K562 (cell line): ENCODE data around the gene OTUB2. TPM values are rescaled to one million over a fixed set of nuclear protein-coding genes. Genes with fewer than 3 reads are reported as not detected.
A peak's percentile ranks its signal among the peaks of the same experiment; 100 is the strongest.

Experiments
- CXXC5 ChIP-seq: fragments of 250-450 bp; sonication (Bioruptor Pico); IDR thresholded peaks from 2 replicates; pipeline ENCODE4 v1.8.0; 2022; ENCODE audit warnings: inconsistent platforms, mild to moderate bottlenecking, moderate library complexity
- DMBX1 ChIP-seq: fragments of 250-450 bp; sonication (Bioruptor Pico); IDR thresholded peaks from 2 replicates; pipeline ENCODE4 v1.8.0; 2022; ENCODE audit warnings: inconsistent platforms, mild to moderate bottlenecking, moderate library complexity, borderline replicate concordance
- ELF1 ChIP-seq: fragments of 200-800 bp; sonication (Bioruptor generic); IDR thresholded peaks from 2 replicates; pipeline ENCODE4 v1.6.1; 2016; ENCODE audit warnings: missing genetic modification characterization, missing compliant biosample characterization
- GABPB1 ChIP-seq: sonication (generic); formaldehyde crosslinking; IDR thresholded peaks from 2 replicates; pipeline ENCODE4 v1.8.0; 2022; ENCODE audit warnings: mild to moderate bottlenecking, missing genetic modification reagents
- KDM5B ChIP-seq: fragments of 200-600 bp; sonication (generic); IDR thresholded peaks from 2 replicates; pipeline ENCODE4 v1.6.1; 2012; ENCODE audit warnings: low read depth, mild to moderate bottlenecking, moderate library complexity, low read length, control low read depth, inconsistent platforms; ENCODE audit not compliant: insufficient replicate concordance
- L3MBTL2 ChIP-seq: fragments of 450-650 bp; IDR thresholded peaks from 2 replicates; pipeline ENCODE4 v1.6.1; 2016; ENCODE audit warnings: mild to moderate bottlenecking, moderate library complexity
- MAX ChIP-seq: sonication (generic); formaldehyde crosslinking; IDR thresholded peaks from 2 replicates; pipeline ENCODE4 v1.9.0; 2022; ENCODE audit warnings: mild to moderate bottlenecking, missing genetic modification reagents
- MTA3 ChIP-seq: fragments of 450-650 bp; formaldehyde crosslinking; IDR thresholded peaks from 2 replicates; pipeline ENCODE4 v1.6.1; 2017; ENCODE audit warnings: mild to moderate bottlenecking, borderline replicate concordance
- NEUROD1 ChIP-seq: fragments of 150-350 bp; IDR thresholded peaks from 2 replicates; pipeline ENCODE4 v1.6.1; 2014; ENCODE audit warnings: borderline replicate concordance, low read length, low read depth; ENCODE audit not compliant: partially characterized antibody
- NKRF ChIP-seq: fragments of 450-650 bp; IDR thresholded peaks from 2 replicates; pipeline ENCODE4 v1.6.1; 2016; ENCODE audit warnings: borderline replicate concordance
- POLR2G ChIP-seq: fragments of 200-400 bp; formaldehyde crosslinking; IDR thresholded peaks from 2 replicates; pipeline ENCODE4 v1.6.1; 2017; ENCODE audit warnings: low read depth, mild to moderate bottlenecking, antibody characterized with exemption, low read length, moderate library complexity
- POLR2H ChIP-seq: IDR thresholded peaks from 2 replicates; pipeline ENCODE4 v1.6.1; 2016; ENCODE audit warnings: missing genetic modification characterization, low read depth, mild to moderate bottlenecking, control low read depth, missing compliant biosample characterization, moderate library complexity
- RBFOX2 ChIP-seq: fragments of 200-400 bp; formaldehyde crosslinking; IDR thresholded peaks from 2 replicates; pipeline ENCODE4 v1.6.1; 2017; ENCODE audit warnings: low read depth, mild to moderate bottlenecking, low read length, moderate library complexity
- RBM25 ChIP-seq: fragments of 200-400 bp; formaldehyde crosslinking; IDR thresholded peaks from 2 replicates; pipeline ENCODE4 v1.6.1; 2018; ENCODE audit warnings: low read length, low read depth, moderate library complexity; ENCODE audit not compliant: severe bottlenecking
- SMAD3 ChIP-seq: fragments of 450-650 bp; formaldehyde crosslinking; conservative IDR thresholded peaks from 2 replicates; pipeline ENCODE4 v1.4.0; 2020; ENCODE audit warnings: mild to moderate bottlenecking
- TAF1 ChIP-seq: IDR thresholded peaks from 2 replicates; pipeline ENCODE4 v1.6.1; 2011; ENCODE audit warnings: mild to moderate bottlenecking, low read length, moderate library complexity; ENCODE audit not compliant: insufficient read depth, control insufficient read depth, severe bottlenecking; ENCODE audit errors: extremely low read depth
- YY1 ChIP-seq, 3 experiments: IDR thresholded peaks; 2 replicates each; pipeline ENCODE4 v1.6.1; 2011; ENCODE audit warnings: low read length in 2 of 3, mild to moderate bottlenecking in 2 of 3, moderate library complexity in 2 of 3, borderline replicate concordance in 1 of 3, control low read depth in 1 of 3, low read depth in 1 of 3; ENCODE audit not compliant: insufficient read depth in 3 of 3, insufficient replicate concordance in 2 of 3, control insufficient read depth in 1 of 3, insufficient read length in 1 of 3; ENCODE audit errors: extremely low read depth in 1 of 3
- polyA plus RNA-seq, 8 experiments: library from polyadenylated mRNA; depleted of rRNA in 4 of 8; stranded (reverse) in 5 of 8; unstranded in 3 of 8; fragments of >200 nt; fragmentation: Nextera tagmentation in 2 of 8; fragmentation: Illumina TruSeq in 1 of 8; extraction: Ambion mirVana in 2 of 8; extraction: Trizol in 1 of 8; gene quantifications; 2 replicates each; pipeline versions ENCODE4 v1.2.1 to v1.2.3, GENCODE V29; 2011 to 2014; ENCODE audit warnings: inconsistent platforms in 1 of 8, missing spikeins in 1 of 8
- total RNA-seq, 7 experiments: library from RNA; depleted of rRNA in 6 of 7; stranded (reverse); fragments of >200 nt in 6 of 7; fragmentation: Illumina TruSeq in 2 of 7; extraction: Trizol in 2 of 7; gene quantifications; 2 replicates each; pipeline versions ENCODE4 v1.2.1 to v1.2.3, GENCODE V29; 2011 to 2021; ENCODE audit warnings: low replicate concordance in 1 of 7
- TF ChIP-seq, protein P1 (sequence below), 3 experiments: fragments of 200-800 bp in 1 of 3; fragments of 250-450 bp in 1 of 3; fragments of 450-650 bp in 1 of 3; sonication (Bioruptor Pico) in 1 of 3; sonication (Bioruptor generic) in 1 of 3; formaldehyde crosslinking in 1 of 3; IDR thresholded peaks; 2 replicates each; pipeline versions ENCODE4 v1.6.1 to v1.8.0; 2016 to 2022; ENCODE audit warnings: mild to moderate bottlenecking in 2 of 3, missing genetic modification characterization in 2 of 3, missing compliant biosample characterization in 1 of 3, moderate library complexity in 1 of 3

OTUB2 gene
- total and polyA plus RNA-seq, 9 of the 15 experiments (the other 6 are each of a cell fraction or from before 2014, with no cell fraction given) = 0.01 to 0.31 (median 0.11) TPM

DNA sequence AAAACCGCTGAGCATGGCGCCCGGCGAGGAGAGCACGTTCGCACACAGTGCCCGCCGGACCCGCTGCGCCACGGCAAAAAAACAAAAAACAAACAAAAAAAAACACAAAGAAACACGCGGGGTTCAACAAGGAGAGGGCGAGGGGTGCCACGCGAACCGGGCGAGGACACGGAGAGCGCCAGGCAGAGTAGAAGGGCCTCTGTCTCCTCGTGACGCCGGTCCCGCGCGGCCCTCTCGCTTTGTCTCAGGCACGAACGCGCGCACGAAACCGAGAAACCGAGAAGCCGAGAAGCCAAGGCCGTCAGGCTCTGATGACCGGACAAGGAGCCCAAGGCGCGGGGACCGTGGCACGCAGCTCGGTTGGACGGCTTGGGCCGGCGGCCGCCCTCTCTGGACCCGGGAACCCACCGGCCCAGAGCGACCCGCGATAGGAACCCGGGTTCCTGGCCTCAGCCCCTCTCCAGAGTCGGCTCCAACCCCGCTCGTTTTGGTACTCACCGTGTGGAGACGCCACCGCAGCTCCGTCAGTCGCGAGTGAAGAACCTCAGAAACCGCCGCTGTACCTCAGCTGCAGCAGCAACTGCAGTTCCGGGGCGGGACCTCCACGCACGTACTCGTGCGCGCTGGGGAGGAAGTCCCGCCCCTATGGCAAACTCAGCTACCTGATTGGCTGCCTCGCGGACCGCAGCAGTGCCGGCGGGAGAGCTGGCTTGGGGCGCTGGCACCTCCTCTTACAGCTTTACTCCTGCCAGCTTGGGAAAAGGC is 54.7 kb downstream of the OTUB2 start, which contains the start of the genes DDX24 and IFI27L1 (continued):
- peak; percentile 55 for TF ChIP-seq NEUROD1
- 0 out of 2 replicates have a peak, but pooled peaks have one; percentile 36 for TF ChIP-seq MTA3
- TF ChIP-seq YY1 (IDR thresholded peaks at IDR 0.05; ENCODE audit: borderline replicate concordance in 1 of 3, control insufficient read depth in 1 of 3, extremely low read depth in 1 of 3, insufficient read depth in 3 of 3, insufficient read length in 1 of 3, insufficient replicate concordance in 2 of 3, low read depth in 1 of 3, low read length in 2 of 3) = peak in 1 of 3 experiments; percentile 76
- TF ChIP-seq TAF1 = peak; percentile 76
- TF ChIP-seq SMAD3 (CRISPR knock-in tag) = no peak
- TF ChIP-seq NKRF = 0 out of 2 replicates have a peak, but pooled peaks have one; percentile 45
- peak; percentile 34 for TF ChIP-seq RBM25
- peak; percentile 42; the same call in 1 of the 2 replicates for TF ChIP-seq ELF1 (tag)
- TF ChIP-seq DMBX1 (CRISPR knock-in tag) = no peak
- peak; percentile 91 for TF ChIP-seq KDM5B
- peak; percentile 95 for TF ChIP-seq RBFOX2
- TF ChIP-seq CXXC5 = peak; percentile 91
- TF ChIP-seq, protein P1, sequence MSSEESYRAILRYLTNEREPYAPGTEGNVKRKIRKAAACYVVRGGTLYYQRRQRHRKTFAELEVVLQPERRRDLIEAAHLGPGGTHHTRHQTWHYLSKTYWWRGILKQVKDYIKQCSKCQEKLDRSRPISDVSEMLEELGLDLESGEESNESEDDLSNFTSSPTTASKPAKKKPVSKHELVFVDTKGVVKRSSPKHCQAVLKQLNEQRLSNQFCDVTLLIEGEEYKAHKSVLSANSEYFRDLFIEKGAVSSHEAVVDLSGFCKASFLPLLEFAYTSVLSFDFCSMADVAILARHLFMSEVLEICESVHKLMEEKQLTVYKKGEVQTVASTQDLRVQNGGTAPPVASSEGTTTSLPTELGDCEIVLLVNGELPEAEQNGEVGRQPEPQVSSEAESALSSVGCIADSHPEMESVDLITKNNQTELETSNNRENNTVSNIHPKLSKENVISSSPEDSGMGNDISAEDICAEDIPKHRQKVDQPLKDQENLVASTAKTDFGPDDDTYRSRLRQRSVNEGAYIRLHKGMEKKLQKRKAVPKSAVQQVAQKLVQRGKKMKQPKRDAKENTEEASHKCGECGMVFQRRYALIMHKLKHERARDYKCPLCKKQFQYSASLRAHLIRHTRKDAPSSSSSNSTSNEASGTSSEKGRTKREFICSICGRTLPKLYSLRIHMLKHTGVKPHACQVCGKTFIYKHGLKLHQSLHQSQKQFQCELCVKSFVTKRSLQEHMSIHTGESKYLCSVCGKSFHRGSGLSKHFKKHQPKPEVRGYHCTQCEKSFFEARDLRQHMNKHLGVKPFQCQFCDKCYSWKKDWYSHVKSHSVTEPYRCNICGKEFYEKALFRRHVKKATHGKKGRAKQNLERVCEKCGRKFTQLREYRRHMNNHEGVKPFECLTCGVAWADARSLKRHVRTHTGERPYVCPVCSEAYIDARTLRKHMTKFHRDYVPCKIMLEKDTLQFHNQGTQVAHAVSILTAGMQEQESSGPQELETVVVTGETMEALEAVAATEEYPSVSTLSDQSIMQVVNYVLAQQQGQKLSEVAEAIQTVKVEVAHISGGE (CRISPR knock-in tag; IDR thresholded peaks at IDR 0.05) = 0 out of 6 replicates have a peak, but pooled peaks of 1 of the 3 experiments have one; percentile 24
- peak; percentile 92 for TF ChIP-seq GABPB1 (CRISPR knock-in tag)
- 0 out of 2 replicates have a peak, but pooled peaks have one; percentile 14 for TF ChIP-seq L3MBTL2
- TF ChIP-seq POLR2H (tag) = peak; percentile 62; the same call in 1 of the 2 replicates
- TF ChIP-seq MAX (CRISPR knock-in tag) = peak; percentile 13; the same call in 1 of the 2 replicates
- peak; percentile 98 for TF ChIP-seq POLR2G
